ENCODE data around the gene SYT1.
"Not testable (repeated sequence)": the region's sequence is repeated elsewhere in the genome, so short reads cannot be mapped to it uniquely, and the experiment has no call there.

SYT1 gene

DNA sequence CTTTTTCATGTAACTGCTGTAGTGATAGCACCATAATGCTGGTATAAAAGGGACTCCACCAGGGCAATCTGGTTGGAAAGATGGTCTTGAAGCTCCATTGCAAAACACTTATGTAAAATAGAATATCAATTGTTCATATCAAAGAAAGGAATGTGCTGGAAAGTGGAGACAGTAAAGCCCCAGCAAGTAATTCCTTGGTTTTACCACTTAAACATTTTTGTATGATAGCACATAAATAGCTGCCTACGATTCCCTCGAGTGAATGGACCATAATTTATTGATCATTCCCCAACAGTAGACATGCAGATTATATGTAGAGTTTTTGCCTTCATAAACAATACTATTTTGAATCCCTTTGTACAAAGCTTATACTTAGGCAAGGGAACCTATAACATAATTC, 550.7 kb downstream of the SYT1 start:
- DNase-seq = no peak

DNA sequence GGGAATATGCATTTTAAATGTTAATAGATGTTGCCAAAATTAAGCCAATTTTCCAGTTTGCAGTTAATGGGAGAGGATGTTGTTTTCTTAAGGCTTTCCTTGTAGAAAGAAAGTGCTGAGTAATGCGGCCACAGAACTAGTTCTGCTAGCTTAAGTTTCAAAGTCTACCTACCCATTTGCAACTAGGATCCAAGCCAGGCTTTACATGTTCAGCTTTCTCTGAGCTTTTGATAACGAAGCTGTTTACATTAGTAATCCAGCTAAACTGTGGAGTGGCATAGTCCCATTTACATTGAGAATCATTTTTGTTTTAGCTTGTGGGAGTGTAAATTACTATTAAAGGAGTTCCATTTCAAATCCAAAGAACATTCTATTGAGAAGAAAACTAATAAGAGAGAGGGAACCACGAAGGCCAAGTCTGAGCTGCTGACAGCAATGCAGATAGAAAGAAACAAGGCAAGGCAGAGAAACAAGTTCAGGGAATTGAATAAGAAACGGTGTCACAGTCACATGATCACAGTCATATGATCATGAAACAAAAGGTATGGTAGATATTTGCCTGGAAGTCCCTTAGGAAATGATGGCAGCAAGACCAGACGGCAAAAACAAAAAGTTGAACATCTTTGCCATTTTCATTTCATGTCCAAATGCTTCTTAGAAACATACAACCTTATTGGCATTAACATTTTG, 551.3 kb downstream of the SYT1 start:
- no peak for DNase-seq

DNA sequence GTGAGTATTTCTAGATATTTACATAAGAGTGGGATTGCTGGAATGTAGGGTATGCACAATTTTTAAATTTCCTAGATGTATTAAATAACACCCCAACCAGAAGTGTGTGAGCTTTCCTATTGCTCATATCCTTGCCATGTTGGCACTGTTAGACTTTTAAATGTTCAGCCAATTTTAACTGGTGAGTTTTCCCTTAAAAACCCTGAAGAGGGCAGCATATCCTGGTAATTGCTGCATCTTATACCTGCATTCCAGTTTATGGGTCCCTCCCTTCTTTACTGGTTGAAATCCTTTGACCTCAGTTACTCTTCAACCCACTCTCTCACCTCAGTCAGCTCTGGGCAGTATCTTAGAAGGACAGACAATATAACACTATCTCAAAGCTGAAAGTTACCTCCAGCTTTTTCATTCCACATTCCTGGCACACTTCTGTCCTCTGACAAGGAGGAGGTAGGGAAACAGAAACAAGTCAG, 555.6 kb downstream of the SYT1 start:
- DNase-seq = peak; percentile 22

DNA sequence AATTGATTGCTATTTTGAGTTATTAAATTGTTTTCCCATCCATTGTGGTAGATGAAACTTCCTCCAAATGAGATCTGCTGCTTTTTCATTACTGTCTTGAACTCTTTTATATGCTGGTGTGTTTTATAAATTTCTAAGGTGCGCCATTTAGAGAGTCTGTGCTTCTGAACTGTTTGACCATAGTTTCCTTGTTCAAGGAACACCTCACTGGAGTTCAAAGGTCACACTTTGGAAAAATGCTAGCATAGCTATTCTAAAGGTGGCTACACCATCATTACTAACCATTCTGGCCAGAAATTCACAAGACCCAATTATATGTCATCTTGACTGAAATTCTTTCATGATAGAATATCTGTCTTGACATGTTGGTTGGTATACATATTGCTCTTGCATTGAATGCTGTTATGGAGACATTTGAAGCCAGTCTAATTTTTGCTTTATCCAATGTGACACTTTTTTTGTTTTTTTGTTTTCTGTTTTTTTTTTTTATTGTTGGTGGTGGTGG, 556.7 kb downstream of the SYT1 start:
- no peak for DNase-seq

DNA sequence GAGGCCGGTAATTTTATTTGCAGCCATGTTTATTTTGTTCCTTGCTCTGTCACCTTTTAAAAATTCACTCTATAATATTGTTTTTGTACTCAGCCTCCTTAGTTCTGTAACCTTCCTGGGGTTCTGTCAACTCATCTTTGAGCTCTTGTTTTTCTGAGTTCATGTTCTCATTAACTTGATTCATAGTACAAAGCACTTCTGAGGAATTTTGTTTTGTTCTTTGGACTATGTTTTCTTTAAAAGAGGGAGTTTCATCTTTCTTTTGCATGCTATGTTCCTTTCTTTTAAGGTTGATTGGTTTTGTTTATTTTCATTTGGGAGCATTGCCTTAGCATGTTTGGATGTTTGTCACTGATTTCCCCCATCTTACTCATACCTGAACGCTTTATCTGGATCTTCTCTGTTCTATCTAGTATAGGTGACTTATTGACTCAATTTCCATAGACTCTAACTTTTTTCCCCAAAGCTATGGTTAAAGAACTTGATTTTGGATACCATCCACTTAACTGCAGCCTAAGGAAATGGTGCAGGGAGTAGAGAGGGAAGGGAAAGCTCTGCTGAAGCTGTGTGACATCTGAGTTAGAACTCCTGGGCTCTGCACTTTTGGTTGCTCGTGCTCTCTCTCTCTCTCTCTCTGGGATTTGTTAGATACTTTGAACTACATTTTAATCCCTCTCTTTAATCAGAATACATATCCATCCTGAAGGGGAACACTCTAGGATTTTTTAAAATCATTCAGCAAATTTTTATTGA, 557.7 kb downstream of the SYT1 start:
- DNase-seq = no peak

DNA sequence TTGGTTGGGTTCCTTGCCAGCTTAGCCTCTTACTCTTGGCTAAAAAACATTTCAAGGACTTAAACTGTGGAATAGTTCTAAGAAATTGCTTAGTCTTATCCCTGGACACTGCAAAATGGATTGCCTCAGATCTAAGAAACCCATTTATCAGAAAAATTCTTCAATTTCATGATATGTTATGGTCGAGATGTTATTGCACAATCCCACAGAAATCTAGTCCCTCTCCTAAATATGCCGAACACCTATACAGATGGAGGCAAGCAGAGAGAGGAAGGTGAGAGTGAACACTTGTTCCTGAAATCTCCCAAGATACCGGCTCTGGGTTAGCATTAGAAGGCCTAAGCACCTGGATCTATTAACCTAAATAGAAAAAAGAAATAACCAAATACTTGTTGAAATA, 559.0 kb downstream of the SYT1 start:
- DNase-seq = no peak

DNA sequence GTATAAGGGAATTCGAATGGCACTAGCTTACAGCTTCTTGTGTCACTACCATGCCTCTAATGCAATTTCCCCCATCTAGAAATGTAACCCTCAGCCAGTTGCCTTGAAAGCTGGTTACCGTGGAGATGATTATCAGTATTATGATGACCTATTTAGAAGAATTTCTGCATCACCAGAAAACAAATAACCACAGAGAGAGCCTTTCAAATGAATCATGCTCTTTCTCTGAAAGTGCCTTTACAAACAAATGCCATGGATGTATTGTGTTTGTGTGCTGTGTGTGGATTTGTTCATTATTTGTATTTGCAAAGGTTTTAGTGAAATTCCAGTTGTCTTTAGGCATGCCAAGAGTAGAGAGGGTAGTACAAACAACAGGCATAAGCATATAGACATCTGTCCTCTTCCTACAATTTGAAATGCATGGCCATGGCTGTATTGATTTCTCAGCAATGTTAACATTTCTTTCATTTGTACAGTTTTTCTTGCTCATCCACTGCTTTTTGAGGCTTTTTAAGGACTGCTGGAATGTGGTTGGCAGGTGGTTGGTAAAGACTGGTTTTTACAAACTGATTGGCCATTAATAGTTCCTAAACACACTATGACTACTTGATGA, 559.6 kb downstream of the SYT1 start:
- DNase-seq = no peak

DNA sequence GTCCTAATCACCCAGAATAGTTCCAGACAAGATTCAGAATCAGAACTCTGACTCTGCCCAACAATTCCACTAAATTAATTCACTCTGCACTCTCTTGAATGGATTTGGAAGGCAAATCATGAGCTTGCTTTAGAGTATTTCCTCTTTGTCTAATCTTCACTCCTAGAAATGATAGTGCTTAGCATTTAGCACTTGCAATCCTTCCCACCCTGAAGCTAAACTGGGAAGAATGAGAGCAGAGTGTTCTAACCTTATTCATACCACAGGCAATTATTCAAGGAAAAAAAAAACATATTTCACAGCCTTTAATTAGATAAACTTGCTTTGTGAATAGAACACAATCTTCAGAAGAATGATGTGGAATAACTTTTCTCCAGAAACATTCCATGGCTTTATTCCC, 561.5 kb downstream of the SYT1 start:
- no peak for DNase-seq

DNA sequence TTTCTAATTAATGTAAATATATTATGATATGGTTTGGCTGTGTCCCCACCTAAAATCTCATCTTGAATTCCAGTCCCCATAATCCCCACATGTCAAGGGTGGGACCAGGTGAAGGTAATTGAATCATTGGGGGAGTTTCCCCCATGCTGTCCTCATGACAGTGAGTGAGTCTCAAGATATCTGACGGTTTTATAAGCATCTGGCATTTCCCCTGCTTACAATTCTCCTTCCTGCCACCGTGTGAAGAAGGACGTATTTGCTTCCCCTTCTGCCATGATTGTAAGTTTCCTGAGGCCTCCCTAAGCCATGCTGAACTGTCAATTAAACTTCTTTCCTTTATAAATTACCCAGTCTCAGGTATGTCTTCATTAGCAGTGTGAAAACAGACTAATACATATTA, 562.2 kb downstream of the SYT1 start:
- DNase-seq = not testable (repeated sequence)

DNA sequence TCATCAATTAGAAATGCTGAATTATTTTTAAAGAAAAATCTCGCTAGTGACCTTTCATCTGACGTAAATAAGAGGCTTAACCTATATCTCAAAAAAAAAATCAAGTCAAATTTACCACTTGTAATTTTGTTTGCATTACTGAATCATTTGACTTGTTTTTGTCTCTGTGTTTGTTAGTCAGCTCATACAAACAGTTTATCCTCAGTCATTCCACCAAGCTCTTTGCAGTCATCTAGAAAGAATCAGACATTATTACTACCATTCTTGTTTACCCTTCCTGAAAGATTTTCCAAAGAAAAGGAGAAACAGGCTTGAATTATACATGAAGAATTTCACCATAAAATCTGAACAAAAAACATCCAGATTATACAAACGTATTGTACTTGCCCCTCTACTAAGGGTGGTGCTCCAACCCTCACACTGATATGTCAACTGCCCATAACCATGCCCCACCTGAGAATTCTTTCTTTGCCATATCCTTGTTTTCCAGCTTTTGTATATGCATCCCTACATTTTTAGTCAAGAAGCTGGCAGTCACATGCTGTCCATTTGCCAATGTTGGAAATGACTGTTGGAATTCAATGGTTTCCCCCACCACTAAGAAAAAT, 569.0 kb downstream of the SYT1 start:
- no peak for DNase-seq

DNA sequence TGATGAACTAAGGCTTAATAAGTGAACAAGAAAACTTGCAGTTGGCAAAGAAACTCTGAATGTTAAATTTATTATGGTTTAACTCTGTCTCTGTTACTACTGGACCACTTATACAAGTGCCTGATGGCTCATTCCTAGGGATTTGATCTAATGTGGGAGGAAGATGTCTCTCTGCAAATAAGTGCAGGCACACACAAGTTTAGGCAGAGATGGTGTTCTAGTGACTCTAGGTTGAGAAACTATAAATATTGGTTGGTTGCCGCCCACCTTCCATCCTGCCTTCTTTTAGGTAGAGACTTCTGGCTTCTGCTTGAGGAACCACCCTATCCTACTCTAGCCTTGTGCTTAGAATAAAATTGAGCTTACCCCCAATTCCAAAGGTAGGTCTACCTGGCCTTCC, 570.0 kb downstream of the SYT1 start:
- no peak for DNase-seq

DNA sequence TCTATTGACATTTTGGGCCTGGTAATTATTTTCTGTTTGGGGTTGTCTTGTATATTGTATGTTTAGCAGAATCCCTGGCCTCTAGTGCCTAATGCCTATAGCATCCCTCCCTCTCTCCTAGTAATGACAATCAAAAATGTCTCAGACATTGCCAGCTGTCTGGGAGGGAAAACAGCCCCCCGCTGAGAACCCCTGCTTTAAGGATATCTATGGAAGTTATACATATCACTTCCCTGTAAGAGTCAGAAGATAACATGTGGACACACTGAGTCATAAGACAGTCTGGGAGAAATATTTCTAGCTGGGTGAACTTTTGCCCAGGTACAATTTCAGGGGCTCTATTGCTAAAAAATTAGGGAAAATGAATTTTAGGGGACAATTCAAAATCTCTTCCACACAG, 571.2 kb downstream of the SYT1 start:
- no peak for DNase-seq

DNA sequence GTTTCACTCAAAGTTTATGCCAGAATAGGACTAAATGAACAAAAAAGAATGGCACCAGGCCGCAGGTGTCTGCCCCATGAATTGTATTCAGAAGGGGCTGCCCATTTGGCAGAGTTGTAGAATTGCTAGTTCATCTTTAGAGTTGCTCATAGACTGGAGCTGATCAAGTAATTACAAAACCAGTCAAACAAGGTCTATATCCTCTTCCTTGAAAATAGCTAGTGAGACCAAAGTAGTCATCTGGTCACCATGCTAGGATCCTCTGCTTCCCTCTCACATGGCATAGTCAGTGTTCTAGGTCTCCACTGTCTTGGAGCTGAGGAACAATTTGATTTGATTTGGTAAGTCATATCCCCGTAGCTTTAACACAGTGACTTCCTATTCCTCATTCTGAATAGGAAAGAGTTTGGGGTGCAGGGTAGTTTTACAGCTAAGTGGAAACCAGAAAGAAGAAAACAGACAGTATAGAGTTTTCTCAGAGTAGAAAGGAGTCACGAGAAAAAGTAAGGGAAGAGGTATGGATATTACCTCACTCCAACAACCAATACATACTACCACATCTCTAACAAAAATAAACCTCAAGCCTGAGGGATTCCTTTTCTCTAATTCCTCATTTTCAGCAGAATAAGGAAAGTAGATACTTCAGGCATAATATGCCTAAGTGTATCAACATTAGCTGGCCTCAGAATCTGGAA, 574.1 kb downstream of the SYT1 start:
- no peak for DNase-seq

DNA sequence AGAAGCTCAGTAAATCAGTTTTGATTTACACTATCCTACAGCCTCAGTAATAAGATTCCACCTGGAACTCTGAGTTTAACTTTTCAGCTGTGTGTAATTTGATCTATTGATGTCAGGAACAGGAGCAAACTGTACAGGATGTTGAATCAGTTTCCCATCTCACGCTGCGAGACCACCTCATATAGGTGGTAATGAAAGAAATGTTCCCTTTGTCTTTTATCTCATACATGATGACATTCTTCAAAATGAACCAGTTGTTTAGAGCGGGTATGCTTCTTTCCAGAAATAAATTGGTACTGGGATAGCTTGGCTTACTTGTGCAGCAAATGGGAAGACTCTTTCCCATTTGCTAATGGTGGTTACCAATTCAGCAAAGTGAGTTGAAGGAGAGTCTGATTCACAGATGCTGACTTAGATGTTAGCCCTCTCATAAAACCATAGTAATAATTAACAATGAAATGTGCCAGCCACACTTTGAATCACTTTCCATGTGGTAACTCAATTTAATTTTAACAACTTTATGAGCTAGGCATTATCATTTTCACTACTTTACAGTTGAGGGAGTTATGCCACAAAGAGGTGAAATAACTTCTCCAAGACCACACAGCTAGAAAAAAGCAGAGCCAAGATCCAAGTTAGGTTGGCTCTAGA, 574.7 kb downstream of the SYT1 start:
- DNase-seq = no peak

DNA sequence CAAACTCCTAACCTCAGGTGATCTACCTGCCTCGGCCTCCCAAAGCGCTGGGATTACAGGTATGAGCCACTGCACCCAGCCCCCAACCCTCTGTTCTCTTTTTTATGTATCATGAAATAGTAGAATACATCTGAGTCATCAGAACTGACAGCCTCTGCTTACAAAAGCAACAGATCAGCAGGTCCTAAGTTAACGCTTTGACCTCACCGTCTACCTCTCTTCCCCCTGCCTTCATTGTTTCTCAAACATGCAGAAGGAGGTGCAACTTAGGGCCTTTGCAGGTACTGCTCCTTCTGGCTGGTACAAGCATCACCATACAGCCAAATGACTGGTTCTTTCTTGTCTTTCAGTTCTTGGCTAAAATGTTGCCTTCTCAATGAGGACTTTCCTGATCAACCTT, 577.0 kb downstream of the SYT1 start:
- no peak for DNase-seq

DNA sequence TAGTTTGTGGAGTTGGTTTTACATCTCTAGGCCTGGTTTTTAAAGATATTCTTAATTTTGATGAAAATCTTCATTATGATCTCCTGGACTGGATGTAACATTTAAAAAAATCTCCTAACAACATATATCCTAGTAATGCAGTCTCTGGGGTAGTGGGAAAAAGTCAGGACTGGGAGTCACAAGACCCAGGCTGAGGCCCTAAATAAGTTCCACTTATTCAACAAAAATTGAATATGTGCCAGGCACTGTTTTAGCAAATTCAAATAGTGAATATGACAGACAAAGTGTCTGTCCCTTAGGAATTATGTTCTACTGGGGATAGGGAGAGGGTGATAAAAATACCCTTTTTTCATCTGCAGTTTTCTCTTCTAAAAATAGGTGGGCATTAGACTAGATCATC, 577.8 kb downstream of the SYT1 start:
- DNase-seq = no peak

DNA sequence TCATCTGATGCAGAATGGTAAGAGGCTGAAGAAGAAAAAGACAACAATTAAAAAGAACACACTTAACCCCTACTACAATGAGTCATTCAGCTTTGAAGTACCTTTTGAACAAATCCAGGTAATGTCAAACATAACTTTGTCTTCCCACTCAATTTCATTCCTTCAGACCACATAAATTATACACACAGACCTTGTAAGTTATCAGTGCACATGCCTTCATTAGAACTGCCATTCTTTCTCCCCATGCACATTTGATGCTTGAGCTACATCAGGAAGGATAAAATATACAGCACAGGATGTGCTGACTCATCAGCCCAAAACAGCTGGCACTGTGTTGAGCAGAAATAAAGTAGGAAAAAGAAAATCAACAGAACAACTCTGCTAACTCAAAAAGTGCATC, 579.5 kb downstream of the SYT1 start:
- no peak for DNase-seq

DNA sequence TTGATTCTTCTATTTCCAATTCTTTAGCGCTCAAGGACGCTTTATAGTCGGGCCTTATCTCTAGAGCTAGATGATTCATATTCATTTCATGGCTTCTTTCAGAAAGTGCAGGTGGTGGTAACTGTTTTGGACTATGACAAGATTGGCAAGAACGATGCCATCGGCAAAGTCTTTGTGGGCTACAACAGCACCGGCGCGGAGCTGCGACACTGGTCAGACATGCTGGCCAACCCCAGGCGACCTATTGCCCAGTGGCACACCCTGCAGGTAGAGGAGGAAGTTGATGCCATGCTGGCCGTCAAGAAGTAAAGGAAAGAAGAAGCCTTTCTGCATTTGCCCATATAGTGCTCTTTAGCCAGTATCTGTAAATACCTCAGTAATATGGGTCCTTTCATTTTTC, 584.2 kb downstream of the SYT1 start:
- no peak for DNase-seq

DNA sequence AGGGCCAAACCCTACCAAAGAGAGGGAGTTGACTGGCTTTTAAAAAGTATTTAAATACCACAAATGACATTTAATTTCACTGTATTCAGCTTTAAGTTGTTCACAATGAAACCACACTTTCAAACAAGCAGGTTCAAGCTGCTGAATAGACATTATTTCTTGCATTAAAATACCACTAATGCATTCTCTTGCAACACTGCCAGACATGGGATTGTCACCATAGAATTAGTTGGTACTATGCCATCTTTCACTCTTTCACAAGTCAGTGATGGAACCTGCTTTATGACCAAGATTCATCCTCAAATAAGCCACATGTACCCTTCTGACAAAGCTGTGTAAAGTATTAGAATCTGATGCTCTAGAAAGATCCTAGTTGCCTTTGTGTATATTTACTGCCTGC, 586.8 kb downstream of the SYT1 start:
- no peak for DNase-seq

DNA sequence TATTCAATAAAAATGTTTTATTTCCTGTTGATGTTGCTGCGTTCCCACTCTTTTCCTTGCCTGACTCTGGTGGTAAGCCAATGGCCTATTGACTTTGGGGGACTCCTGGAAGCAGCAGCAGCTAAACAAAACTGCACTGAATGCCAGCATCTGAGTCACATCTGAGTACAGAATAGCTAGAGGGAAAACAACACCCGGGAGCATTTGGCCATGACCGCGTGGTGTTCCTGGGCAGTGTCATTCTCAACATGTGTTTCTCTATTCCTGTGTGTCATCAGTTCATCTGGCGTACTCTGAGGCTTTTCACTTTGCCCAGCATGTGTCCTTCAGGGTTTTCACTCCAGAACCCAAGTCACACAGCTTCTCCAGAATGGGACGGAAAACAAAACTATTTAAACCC, 587.4 kb downstream of the SYT1 start:
- DNase-seq = no peak

DNA sequence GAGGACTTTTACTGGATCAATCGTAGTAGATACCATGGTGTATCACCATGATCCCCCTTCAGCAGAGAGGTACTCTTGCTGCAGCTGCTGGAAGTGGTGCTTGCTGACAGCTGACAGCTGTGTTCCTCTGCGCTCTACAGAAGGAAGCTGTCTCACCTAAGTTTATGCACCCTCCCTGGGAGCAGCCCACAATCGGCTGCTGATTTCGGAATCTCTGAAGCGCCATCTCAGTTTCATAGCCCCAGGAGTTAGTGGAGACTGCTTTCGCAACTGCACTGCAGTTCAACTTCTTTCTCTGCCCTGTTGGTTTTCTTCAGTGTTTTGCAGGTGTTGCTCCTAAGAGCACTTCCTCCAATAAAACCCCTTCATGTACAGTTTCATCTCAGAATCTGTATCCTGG, 588.3 kb downstream of the SYT1 start:
- DNase-seq = no peak

DNA sequence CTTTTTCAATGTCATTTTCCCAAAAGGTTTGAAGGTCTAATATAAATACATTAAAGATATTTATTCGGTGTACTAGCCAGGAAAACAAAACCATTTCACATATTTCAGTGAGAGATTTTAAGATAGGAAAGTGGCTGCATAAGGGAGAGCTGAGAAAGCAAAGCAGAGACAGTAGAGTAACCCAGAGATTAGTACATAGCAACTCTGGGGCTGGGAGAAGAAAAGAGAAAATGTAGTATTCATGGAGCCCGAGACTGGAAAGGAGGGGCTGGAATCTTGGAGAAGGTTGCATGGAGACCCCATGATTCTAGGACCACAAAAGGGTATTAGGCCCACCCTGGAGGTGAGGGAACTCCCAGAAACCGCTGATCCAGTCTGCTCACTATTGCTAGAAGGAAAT, 589.2 kb downstream of the SYT1 start:
- DNase-seq = no peak

Data from NCI-H526 treated with DMSO at 0.1 percent for 48 hours (cell line).